Stimulated activated CD8-positive, alpha-beta memory T cell treated with anti-CD3 and anti-CD28 coated beads, Interleukin-12 subunit alpha, Interleukin-12 subunit beta, amount 100 ng/mL, for 4 hours (primary cell): Measurements from ENCODE around the gene PATE4.
"Not testable (repeated sequence)": the region's sequence is repeated elsewhere in the genome, so short reads cannot be mapped to it uniquely, and the experiment has no call there.

Source experiments
- DNase-seq: peaks from one replicate; pipeline ENCODE4 v3.0.0-alpha.2; 2020; ENCODE audit warnings: low read depth

Gene PATE4, protein sequence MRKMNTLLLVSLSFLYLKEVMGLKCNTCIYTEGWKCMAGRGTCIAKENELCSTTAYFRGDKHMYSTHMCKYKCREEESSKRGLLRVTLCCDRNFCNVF

GRCh38 chr11:125833016-125833415 is at the start of gene PATE4:
Gene PATE4, plus strand, starts transcription at chr11:125833316. Its CDS starts 44 bp downstream, at chr11:125833360.
- no peak for DNase-seq

DNA sequence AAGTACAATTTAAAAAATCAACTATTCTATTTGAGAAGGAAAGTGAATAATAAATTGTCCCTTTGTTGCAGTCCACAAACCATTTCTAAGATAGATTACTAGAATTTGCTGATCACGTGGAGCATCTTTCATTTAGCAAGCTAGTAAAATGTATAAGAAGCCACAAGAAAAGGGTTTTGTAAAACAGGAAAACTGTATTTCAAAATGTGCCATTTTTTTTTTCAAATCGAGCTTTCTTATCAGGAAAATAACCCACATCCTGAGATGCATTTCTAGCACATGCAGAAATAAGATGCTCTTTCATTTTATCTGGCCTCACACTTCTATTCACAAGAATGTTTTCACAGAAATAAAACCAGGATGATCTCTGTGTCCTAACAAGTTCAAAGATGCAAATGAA is 48.4 kb upstream of the PATE4 start:
- no peak for DNase-seq

GRCh38 chr11:125787827-125788226 is 45.3 kb upstream of the PATE4 start, which contains the start of gene PATE3:
Gene PATE3, plus strand, starts transcription at chr11:125788127. Its CDS starts 25 bp downstream, at chr11:125788152.
- DNase-seq, result no peak

- DNase-seq, result no peak
These were observed 42.3 kb upstream of the PATE4 start for GRCh38 chr11:125790825-125791224.

DNA sequence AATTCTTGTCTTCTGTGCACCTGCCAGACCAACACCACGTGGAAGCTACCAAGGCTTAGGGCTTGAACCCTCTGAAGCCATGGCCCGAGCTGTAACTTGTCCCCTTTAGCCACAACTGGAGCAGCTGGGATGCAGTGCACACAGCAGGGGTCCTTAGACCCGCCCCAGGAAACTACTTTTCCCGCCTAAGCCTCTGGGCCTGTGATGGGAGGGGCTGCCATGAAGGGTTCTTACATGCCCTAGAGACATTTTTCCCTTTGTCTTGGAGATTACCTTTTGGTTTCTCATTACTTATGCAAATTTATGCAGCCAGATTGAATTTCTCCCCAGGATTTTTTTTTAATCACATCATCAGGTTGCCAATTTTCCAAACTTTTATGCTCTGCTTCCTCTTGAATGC is 35.5 kb upstream of the PATE4 start:
- DNase-seq, result no peak

DNA sequence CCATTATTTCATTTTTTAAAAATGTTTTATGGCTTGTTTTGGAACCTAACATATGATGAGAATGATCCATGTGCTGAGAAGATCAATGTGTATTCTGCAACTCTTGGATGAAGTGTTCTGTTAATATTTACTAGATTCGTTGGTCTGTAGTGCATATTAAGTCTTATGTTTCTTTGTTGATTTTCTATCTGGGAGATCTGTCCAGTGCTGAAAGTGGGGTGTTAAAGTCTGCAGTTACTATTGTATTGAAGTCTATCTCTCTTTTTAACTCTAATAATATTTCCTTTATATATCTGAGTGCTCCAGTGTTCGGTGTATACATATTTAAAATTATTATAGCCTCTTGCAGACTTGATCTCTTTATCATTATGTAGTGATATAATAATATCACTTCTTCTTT is 33.3 kb upstream of the PATE4 start:
- no peak for DNase-seq

DNA sequence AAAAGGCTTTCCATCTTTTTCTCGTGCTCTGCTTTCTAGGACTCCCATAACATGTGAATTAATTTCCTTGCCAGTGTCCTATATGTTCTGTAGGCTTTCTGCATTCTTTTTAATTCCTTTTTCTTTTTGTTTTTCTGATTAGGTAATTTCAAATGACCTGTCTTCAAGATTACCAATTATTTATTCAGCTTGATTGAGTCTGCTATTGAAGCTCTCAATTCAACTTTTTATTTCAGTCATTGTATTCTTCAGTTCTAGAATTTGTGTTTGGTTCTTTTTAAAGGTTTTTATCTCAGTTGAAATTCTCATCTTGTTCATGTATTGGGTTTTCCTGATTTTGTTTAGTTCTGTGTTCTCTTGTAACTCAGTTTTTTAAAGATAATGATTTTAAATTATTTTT is 30.7 kb upstream of the PATE4 start:
- DNase-seq, result no peak

DNA sequence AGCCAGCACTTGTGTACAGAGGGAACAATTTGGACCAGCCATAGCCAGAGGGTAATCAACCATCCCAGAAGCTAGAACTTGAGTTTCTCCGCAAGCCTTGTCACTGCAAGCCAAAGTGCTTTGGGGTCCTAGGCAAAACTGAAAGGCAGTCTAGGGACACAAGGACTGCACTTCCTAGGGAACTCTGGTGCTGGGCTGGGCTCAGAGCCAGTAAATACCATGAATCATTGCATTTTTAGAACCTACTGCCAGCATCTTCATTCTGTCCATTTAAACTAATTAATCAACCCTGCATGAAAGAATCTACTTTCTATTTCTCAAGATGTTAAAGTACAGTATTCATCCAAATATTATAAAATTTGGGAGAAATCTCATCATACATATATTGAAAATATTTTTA is 25.2 kb upstream of the PATE4 start:
- DNase-seq, result no peak

DNA sequence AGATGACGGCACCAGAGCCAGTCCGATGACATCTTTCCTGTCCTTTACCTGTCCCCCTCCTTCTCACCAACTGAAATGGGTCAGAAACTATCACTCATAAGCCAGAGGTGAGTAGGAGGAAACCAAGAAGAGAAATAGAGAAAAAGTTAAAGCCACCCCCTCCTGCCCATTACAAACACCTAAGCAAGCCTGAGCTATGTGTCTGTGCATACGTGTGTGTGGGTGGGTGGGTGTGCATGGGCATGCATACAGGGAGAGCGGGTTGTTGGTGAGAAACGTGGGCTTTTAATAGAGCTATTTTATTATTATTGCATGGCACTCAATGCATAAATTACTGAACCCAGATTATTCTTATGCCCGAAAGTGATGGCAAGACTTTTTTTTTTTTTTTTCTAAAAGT is 2.6 kb downstream of the PATE4 start:
- DNase-seq, result no peak

DNA sequence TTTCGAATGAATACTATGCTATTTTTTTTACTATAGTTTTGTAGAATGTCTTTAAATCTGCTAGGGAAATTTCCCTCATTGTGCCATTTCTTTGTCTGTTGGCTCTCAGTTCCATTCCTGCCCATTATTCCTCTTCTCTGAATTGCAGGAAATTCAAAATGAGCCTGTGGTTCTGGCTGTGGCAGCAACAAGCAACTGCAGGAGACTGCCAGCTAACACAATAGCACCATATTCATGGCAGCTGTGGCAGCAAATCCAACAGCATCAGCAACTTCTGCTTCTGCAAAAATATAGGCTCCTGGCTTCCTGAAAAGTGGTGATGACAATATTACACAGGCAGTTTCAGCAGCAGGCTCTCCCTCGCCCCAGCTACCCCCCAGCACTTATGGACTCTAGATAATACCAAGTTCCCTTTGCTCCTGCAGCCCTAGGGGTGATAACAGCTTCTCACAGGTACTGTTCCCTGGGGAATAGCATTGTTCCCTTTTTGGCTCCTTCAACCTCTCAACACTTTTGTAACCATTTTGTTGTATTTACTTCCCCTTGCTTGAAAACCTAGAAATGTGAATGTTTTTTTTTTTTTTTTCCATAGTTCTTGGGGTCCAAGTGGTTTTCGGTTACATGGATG is 9.3 kb downstream of the PATE4 start:
- DNase-seq, result no peak

- DNase-seq, result no peak
These were observed 13.1 kb downstream of the PATE4 start for GRCh38 chr11:125846188-125846587.

GRCh38 chr11:125857670-125858069 is 24.6 kb downstream of the PATE4 start:
- DNase-seq, result not testable (repeated sequence)

- DNase-seq, result not testable (repeated sequence)
These were observed 29.7 kb downstream of the PATE4 start for GRCh38 chr11:125862786-125863185.

DNA sequence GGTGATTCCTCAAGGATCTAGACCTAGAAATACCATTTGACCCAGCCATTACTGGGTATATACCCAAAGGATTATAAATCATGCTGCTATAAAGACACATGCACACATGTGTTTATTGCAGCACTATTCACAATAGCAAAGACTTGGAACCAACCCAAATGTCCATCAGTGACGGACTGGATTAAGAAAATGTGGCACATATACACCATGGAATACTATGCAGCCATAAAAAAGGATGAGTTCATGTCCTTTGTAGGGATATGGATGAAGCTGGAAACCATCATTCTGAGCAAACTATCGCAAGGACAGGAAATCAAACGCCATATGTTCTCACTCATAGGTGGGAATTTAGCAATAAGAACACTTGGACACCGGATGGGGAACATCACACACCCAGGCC is 32.2 kb downstream of the PATE4 start:
- not testable (repeated sequence) for DNase-seq

DNA sequence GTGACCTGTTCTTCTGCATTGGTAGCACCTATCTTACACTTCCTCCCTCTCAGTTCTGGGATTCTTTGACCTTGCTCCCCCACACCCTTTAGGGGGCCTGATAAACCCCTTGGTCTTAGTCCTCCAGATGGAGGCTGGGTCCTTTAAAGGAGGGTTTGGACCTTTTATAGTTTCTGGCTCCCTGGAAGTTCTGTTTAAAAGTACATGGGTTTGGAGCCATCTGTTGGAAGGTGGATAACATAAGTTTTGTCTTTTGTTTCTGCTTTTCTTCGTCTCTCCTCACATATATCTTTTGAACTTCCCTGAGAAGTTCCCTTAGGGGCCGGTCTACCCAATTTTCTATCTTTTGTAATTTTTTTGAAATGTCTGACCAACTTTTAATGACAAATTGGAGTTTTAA is 36.4 kb downstream of the PATE4 start:
- DNase-seq, result no peak

GRCh38 chr11:125871391-125872137 is 38.4 kb downstream of the PATE4 start:
- no peak for DNase-seq

DNA sequence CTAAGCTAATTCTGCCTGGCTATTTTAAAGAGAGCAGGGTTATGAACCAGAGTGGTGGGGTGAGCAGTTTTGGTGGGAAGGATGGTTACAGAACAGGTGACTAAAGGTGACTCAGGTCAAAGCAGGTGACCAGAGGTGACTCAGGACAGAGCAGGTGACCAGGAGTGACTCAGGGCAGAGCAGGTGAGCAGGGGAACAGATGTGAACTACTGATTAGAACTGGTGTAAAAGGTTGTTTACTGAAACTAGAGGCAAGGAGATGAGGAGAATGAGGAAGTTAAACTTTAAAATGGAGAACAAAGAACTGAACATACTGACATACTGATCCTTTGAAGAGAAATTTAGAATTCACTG is 39.0 kb downstream of the PATE4 start:
- DNase-seq, result no peak

- no peak for DNase-seq
These were observed 40.9 kb downstream of the PATE4 start for GRCh38 chr11:125873881-125874555.

DNA sequence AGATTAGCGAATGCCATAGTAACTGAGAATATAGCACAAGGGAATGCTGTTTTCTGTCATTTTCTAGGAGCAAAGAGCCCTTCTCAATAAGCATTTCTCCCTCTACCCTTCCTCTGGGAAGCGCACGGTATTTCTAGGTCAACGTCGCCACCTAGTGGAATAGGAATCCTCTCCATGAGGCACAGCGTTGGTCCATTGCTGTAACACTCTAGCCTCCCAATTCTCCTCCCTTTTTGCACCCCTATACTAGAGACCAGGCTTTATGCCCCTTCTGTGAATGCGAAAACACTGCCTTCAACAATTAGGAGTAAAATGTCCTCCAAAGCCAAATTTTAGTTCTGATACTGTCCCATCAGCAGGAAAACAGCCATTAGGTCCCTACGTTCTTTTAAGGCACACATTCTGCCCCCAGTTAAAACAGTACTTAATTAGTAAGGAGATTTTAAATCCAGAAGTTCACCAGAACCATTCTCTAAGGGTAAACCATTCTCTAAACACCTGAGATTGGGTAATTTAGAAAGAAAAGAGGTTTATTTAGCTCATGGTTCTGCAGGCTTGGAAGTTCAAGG is 41.5 kb downstream of the PATE4 start:
- DNase-seq, result no peak

- no peak for DNase-seq
These were observed 48.2 kb downstream of the PATE4 start for GRCh38 chr11:125881291-125881690.

GRCh38 chr11:125883375-125883774 is 50.3 kb downstream of the PATE4 start:
- DNase-seq, result no peak

DNA sequence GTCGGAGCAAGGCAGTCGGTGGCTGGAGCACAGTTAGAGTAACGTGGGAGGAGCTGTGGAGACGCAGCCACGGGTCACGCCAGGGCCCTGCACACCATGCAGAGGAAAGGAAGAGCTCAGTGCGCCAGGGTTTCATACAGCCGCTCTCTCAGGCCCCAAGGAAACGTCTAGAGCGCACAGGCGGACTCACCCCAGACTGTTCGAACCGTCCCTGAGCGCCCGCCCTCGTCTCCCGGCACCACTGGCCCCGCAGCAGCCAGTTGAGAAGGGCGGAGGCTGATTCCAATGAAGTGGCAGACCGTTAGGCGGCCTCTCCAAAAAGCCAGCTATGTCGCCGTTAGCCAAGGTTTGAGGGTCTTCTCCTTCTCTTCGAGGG is 53.9 kb downstream of the PATE4 start:
- DNase-seq, result no peak
